ENCODE measurements around the gene CLEC4E. TPM values are rescaled to one million over a fixed set of nuclear protein-coding genes. Genes with fewer than 3 reads are reported as not detected.
A peak's percentile ranks its signal among the peaks of the same experiment; 100 is the strongest.

CLEC4E gene
- total and polyA plus RNA-seq, 12 donors = 0.25 to 5.5 (median 1.0) TPM; not detected in 2

DNA sequence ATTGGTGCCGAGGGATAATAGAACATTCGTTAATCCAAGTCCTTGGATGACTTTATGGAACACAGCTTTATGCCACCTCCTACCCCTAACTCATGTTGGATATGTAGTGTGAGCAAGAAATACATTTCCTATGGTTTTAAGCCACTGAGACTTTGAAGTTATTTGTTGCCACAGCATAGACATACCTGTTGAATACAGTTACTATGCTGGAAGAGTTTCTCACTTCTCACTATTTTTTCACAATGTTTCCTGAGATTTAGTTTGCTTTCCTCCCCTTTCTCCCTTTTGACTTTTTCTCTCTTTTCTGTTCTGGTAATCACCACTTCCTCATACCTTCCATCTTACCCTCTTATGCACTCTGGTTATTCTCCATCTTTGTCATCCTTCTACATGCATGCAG, 7.5 kb upstream of the CLEC4E start:
- no peaks in the 10 kb centered on the region for H3K36me3 ChIP-seq
- H3K4me1 ChIP-seq = peaks cover 0 to 10% (median 0%) of the 10 kb centered on the region in 9 donors
- H3K27ac ChIP-seq = no peak overlapping the region
- no peak for TF ChIP-seq CTCF (IDR thresholded peaks at IDR 0.05)
- intact Hi-C loops (cut with DNase I) = loop anchor here in 6 of 10 donors (5.0 to 10.0 kb wide), 6 partner anchors 57 to 499 kb away; partner anchors contain the start of gene A2ML1 (in 1 of the 6)
- H3K27me3 ChIP-seq = peaks cover 0 to 5% (median 0%) of the 10 kb centered on the region in 7 donors
- DNase-seq (no peak), ATAC-seq (no peak)
- WGBS, 2 donors = 90 to 98% methylated on average over 2 of the region's 2 CpGs
- H3K9me3 ChIP-seq = no peaks in the 10 kb centered on the region
- H3K4me3 ChIP-seq = no peak overlapping the region

DNA sequence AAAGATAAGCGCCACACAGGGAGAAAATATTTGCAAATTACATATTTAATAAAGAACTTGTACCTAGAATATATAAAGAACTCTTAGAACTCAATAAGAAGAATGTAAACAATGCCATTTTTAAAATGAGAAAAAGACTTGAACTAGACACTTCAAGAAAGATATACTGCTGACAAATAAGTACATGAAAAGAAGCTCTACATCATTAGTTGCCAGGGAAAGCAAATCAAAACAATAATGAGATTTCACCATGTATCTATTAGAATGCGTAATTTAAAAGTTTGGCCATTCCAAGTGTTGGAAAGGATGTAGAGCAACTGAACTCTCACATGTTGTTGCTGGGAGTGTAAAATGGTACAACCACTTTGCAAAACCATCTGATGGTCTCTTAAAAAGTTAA, 6.9 kb upstream of the CLEC4E start:
- Histone ChIP-seq H3K4me1 (peaks cover 0 to 10% (median 0%) of the 10 kb centered on the region in 9 donors), H3K36me3 (no peaks in the 10 kb centered on the region), H3K4me3 (no peak overlapping the region), H3K27me3 (peaks cover 0 to 6% (median 0%) of the 10 kb centered on the region in 7 donors), H3K9me3 (no peaks in the 10 kb centered on the region), H3K27ac (no peak overlapping the region)
- intact Hi-C loops (cut with DNase I) = loop anchor here in 6 of 10 donors (5.0 to 10.0 kb wide), 6 partner anchors 57 to 500 kb away; partner anchors contain the start of gene A2ML1 (in 1 of the 6)
- no peak for TF ChIP-seq CTCF (IDR thresholded peaks at IDR 0.05)
- no peak for DNase-seq
- ATAC-seq = no peak
- WGBS, 2 donors = 66 to 84% methylated on average over 2 of the region's 2 CpGs

- peaks cover 0 to 17% (median 3%) of the 10 kb centered on the region in 7 donors for H3K27me3 ChIP-seq
- no peaks in the 10 kb centered on the region for H3K36me3 ChIP-seq
- peaks cover 0 to 10% (median 0%) of the 10 kb centered on the region in 9 donors for H3K4me1 ChIP-seq
- intact Hi-C loops (cut with DNase I) = loop anchor here in 6 of 10 donors (5.0 to 10.0 kb wide), 6 partner anchors 58 to 501 kb away; partner anchors contain the start of gene A2ML1 (in 1 of the 6)
- no peak overlapping the region for H3K27ac ChIP-seq
- 81 to 85% methylated on average over 3 of the region's 3 CpGs for WGBS, 2 donors
- no peak for ATAC-seq
- no peak for TF ChIP-seq CTCF (IDR thresholded peaks at IDR 0.05)
- H3K4me3 ChIP-seq = no peak overlapping the region
- H3K9me3 ChIP-seq = no peaks in the 10 kb centered on the region
- DNase-seq = no peak
Observed at GRCh38 chr12:8546591-8546990, 5.9 kb upstream of the CLEC4E start.

- H3K27me3 ChIP-seq = peaks cover 0 to 20% (median 4%) of the 10 kb centered on the region in 7 donors
- no peaks in the 10 kb centered on the region for H3K36me3 ChIP-seq
- peaks cover 0 to 13% (median 0%) of the 10 kb centered on the region in 9 donors for H3K4me1 ChIP-seq
- peak; percentile 83 to 96 (median 93) for TF ChIP-seq CTCF (IDR thresholded peaks at IDR 0.05)
- peak in 6 of 8 donors; percentile 63 to 78 (median 68) for ATAC-seq
- WGBS, 2 donors = 0 to 4% methylated on average over 3 of the region's 3 CpGs
- intact Hi-C loops (cut with DNase I) = loop anchor here in 9 of 10 donors (1.0 to 10.0 kb wide), 6 partner anchors 61 to 503 kb away; no protein-coding TSS in a partner anchor
- no peak overlapping the region for H3K4me3 ChIP-seq
- peak in 1 of 2 donors; percentile 60 for DNase-seq
- no peak overlapping the region for H3K27ac ChIP-seq
- no peaks in the 10 kb centered on the region for H3K9me3 ChIP-seq
Observed at GRCh38 chr12:8544295-8544694, 3.6 kb upstream of the CLEC4E start.
